Subcutaneous adipose tissue (tissue), 4 donors: ENCODE results near the gene ARHGAP42. TPM values are rescaled to one million over a fixed set of nuclear protein-coding genes. Genes with fewer than 3 reads are reported as not detected.

Source experiments
- total RNA-seq, 4 donors: library from RNA; depleted of rRNA; stranded (reverse); fragments of >200 nt; gene quantifications; one replicate each; pipeline ENCODE4 v1.1.0, GENCODE V29; 2016
- TF ChIP-seq, protein P1 (sequence below): fragments of 450-650 bp; IDR thresholded peaks from one replicate; pipeline ENCODE4 v1.5.1; 2016; ENCODE audit warnings: low read depth, mild to moderate bottlenecking, control low read depth, antibody characterized with exemption, moderate library complexity

The ARHGAP42 gene
- total RNA-seq, 4 donors from 2014 or later = 15.3 to 31.5 (median 30.5) TPM

DNA sequence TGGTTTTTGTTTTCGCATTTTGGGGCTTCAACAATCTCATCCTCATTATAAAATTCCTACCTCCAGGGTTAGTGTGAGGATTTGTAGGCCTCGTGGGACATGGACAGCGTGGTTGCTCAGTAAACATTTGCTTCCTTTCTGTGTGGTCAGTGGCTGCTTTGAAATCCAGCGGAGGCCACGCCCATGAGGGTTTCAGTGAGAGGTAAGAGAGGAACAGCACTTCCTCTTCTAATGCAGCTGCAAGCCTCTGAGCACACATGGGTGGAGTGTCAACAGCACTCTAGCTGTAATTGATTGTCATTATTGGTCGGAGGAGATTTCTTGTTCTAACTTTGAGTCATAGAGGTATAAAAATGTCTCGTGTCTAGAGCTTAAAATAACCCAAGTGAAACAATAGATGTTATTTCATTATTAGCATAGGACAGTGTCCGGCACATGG lies 6.0 kb upstream of the ARHGAP42 start:
- TF ChIP-seq, protein P1, sequence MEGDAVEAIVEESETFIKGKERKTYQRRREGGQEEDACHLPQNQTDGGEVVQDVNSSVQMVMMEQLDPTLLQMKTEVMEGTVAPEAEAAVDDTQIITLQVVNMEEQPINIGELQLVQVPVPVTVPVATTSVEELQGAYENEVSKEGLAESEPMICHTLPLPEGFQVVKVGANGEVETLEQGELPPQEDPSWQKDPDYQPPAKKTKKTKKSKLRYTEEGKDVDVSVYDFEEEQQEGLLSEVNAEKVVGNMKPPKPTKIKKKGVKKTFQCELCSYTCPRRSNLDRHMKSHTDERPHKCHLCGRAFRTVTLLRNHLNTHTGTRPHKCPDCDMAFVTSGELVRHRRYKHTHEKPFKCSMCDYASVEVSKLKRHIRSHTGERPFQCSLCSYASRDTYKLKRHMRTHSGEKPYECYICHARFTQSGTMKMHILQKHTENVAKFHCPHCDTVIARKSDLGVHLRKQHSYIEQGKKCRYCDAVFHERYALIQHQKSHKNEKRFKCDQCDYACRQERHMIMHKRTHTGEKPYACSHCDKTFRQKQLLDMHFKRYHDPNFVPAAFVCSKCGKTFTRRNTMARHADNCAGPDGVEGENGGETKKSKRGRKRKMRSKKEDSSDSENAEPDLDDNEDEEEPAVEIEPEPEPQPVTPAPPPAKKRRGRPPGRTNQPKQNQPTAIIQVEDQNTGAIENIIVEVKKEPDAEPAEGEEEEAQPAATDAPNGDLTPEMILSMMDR = no peak

DNA sequence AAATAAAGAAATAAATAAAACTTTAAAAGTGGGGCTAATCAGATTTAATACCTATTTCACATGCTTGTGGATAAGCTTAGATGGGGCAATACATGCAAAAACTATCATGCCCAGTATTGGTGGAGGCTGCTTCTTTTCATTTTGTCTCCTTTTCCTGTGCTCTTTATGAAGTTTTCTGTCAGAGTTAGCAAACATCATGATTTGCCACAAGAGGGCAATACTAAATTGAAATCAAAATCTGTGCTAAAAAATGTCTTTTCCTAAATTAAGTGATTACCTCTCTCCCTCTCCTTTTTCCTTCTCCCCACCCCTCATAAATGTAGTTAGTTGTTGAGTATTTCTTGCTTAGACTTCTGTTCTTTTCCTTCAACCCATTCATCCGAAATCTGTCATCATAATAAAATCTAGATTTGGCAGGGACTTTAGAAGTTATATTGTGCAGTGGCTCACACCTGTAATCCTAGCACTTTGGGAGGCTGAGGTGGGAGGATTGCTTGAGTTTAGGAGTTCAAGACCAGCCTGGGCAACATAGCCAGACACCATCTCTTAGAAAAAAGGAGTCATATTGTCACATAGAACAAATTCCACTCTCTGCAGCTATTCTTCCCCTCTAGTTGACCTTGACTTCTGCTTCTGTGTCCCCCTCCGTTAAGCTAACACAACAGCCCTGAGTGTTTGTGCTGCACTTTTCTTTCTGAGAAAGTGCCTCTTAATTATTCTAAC lies 4.7 kb upstream of the ARHGAP42 start:
- TF ChIP-seq, protein P1 = no peak

DNA sequence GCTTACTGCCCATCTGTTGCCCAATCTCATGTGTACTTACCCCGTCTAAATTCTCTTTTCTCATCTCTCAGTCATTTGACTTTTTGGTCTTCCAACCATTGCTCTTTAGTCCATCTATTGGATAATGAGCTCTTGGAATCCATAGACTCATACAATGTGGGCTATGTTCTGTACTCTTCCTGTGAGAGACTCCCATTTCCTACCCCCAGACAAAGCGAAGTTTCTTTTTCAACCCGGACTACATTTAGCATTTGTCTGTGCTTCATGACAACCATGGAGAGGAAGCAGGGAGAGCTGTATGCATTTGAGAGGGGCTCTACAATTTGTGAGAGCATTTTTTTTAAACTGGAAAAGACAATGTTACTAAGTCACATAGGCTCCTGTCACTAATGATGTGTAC lies 4.0 kb upstream of the ARHGAP42 start:
- TF ChIP-seq, protein P1 = no peak

DNA sequence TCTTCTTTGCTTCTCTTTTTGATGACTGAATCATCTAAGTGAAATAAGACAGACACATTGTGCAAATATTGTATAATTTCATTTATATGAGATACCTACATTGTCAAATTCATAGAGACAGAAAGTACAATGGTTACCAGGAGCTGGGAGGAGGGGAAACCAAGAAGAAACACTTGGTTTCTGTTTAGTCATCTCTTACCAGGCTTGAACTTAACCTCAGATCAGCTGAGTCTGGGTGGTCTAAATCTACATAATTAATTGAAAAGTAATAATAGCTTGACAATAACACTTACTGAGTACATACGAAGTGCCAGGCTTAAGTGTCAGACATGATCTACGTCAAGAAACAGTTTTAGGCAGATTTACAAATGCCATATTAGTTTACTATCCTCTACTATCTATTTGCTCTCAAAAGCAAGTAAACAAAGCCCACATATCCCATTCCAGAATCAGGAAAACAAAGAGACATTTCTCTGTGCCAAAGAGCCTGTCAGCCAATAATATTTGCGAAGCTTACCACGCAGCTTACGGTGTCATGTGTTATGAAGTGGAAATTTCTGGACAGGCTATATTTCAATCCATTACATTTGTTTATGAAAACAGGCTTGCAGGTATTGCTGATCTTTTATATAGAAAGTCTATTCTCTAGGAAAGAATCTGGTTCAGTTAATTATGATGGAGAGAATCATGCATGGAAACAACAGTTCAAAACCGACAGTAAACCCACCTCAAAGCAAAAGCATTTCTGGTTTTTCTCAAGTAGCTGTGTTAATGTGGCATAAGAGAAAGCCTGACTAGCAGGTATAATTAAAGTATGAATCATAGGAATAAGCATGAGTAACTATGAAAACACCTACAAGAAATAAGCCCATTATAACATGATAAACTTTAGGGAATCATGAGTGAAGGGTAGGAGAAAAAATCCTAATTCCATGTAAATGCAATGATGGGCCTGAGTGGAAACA lies 2.7 kb upstream of the ARHGAP42 start:
- TF ChIP-seq, protein P1 = no peak

DNA sequence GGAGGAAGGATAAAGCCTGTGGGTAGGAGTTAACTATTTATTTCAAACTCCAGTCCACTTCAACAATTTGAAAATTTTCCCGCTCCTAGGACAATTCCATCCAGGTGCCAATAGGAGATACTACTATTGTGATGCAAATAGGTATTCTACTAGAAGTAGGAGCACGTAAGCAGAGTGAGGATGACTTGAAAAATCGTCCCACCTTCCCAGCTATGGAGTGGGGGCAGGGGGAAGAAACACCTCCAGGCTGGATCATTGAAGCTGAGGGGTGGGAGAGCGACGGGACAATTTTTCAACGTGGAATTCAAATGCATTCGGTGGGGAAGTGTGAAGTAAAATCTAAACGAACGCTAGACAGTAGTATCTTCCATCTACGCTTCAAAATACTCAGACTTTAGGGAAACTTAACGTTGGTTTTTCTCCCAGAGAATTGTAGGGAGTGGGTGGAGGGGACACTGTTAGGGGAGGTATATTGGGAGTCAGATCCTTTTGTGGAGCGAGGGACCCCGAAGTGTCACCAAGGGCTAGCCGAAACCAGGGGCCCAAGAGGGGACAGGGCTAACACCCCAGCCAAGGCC lies 523 bp upstream of the ARHGAP42 start:
- TF ChIP-seq, protein P1 = no peak

DNA sequence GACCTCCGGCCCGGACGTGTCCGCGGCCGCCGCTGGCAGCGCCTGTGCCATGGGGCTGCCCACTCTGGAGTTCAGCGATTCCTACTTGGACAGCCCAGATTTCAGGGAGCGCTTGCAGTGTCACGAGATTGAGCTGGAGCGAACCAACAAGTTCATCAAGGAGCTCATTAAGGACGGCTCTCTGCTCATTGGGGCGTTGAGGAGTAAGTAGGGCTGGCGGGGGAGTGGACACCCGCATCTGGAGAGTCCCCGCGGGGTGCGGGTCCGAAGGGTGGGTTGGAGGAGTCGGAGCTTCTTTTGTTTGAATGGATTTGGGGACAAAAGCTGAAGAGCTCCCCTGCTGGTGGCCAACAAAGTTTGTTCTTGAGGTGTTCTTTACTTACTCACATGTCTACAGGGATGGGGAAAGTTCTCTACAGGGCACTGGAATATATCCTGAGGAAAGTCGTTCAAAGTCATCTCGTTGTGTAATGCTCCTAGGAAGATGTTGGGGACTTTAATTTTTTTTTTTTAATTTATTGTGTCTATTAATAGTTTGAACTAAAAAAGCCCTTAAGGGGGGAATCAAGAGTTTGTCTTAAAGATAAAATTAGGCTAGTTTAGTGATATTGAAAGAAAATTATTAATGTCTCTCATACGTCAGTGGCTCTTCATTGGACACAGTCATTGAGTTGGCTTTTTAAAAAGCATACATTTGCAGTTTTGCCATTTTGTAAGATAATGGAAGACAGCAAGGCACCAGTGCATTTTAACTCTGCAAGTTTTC lies 725 bp downstream of the ARHGAP42 start:
- TF ChIP-seq, protein P1 = no peak
